SH-SY5Y (cell line): Measurements from ENCODE around the gene ZNF91.

Experiments used
- GATA2 ChIP-seq: IDR thresholded peaks from 2 replicates; pipeline ENCODE4 v1.6.1; 2011; ENCODE audit warnings: mild to moderate bottlenecking, low read depth, low read length
- GATA3 ChIP-seq: IDR thresholded peaks from 2 replicates; pipeline ENCODE4 v1.6.1; 2011; ENCODE audit warnings: low read depth, mild to moderate bottlenecking, low read length, moderate library complexity

Gene ZNF91

GRCh38 chr19:23395041-23395721 is at the start of gene ZNF91:
TSS of gene ZNF91 (minus strand) at chr19:23395471. CDS start at chr19:23395354, 117 bp downstream.
- TF ChIP-seq GATA2 (peak; percentile 65), GATA3 (no peak)

GRCh38 chr19:23440791-23441190 is 45.5 kb upstream of the ZNF91 start:
- no peak for TF ChIP-seq GATA3
- no peak for TF ChIP-seq GATA2

GRCh38 chr19:23440207-23440606 is 44.9 kb upstream of the ZNF91 start:
- TF ChIP-seq GATA2 (no peak), GATA3 (no peak)

GRCh38 chr19:23439623-23440022 is 44.4 kb upstream of the ZNF91 start:
- no peak for TF ChIP-seq GATA2
- no peak for TF ChIP-seq GATA3

GRCh38 chr19:23437901-23438300 is 42.6 kb upstream of the ZNF91 start:
- no peak for TF ChIP-seq GATA2
- TF ChIP-seq GATA3 = no peak

GRCh38 chr19:23436944-23437343 is 41.7 kb upstream of the ZNF91 start:
- TF ChIP-seq GATA3 = no peak
- no peak for TF ChIP-seq GATA2

GRCh38 chr19:23436318-23436717 is 41.0 kb upstream of the ZNF91 start:
- TF ChIP-seq GATA3 (no peak), GATA2 (no peak)

- TF ChIP-seq GATA3 (no peak), GATA2 (no peak)
Measured at GRCh38 chr19:23420824-23421223, 25.6 kb upstream of the ZNF91 start.

- TF ChIP-seq GATA2 (no peak), GATA3 (no peak)
Measured at GRCh38 chr19:23415561-23416191, 20.4 kb upstream of the ZNF91 start.

GRCh38 chr19:23415034-23415433 is 19.8 kb upstream of the ZNF91 start:
- TF ChIP-seq GATA3 (no peak), GATA2 (no peak)

GRCh38 chr19:23410155-23410554 is 14.9 kb upstream of the ZNF91 start:
- TF ChIP-seq GATA2 = no peak
- no peak for TF ChIP-seq GATA3

- TF ChIP-seq GATA2 (no peak), GATA3 (no peak)
Measured at GRCh38 chr19:23409392-23410048, 14.2 kb upstream of the ZNF91 start.

GRCh38 chr19:23407616-23408133 is 12.4 kb upstream of the ZNF91 start:
- TF ChIP-seq GATA3 (no peak), GATA2 (no peak)

GRCh38 chr19:23406721-23407120 is 11.4 kb upstream of the ZNF91 start:
- TF ChIP-seq GATA3 (no peak), GATA2 (no peak)
